Cerebellar cortex (tissue), 1 donor: Measurements from ENCODE around the gene ZNF248.

Experiments used
- DNase-seq: peaks from one replicate; pipeline ENCODE4 v3.0.0-alpha.2; 2015; ENCODE audit warnings: low spot score

Gene ZNF248

DNA sequence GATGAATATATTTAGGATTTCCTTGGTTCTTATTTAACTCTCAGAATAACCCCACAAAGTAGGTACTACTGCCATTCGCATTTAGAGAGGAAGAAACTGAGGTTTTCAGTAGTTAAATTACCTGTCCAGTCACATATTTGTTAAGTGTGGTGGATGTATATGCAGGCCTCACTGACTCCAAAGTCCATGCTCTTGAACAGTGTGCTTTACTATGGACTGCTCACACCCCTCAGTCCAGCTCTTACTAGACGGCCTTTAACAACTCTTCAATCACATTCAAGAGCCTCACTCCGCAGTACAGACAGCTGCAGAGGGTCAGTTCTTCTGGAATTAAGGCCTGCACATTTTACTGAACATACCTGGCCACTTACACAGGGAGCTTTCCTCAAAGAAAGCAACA, 36.2 kb downstream of the ZNF248 start:
- no peak for DNase-seq

DNA sequence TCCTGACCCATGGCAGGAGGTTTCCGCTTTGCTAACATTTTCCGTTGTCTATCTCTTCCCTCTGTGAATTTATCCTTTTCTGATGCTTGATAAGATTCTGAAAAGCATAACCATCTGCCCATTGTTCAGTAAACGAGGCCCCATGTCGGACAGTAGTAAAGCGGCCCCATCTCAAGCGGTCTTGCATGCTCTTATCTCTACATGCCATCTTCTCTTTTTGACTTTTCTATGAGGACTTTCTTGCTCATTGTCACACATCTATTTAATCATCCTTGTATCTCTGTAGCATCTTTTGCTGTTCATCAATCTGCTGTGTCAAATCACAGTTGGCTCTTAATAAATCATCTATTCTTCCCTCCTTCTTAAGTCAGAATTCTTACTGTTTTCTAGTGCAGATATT, 37.6 kb downstream of the ZNF248 start:
- DNase-seq: no peak

DNA sequence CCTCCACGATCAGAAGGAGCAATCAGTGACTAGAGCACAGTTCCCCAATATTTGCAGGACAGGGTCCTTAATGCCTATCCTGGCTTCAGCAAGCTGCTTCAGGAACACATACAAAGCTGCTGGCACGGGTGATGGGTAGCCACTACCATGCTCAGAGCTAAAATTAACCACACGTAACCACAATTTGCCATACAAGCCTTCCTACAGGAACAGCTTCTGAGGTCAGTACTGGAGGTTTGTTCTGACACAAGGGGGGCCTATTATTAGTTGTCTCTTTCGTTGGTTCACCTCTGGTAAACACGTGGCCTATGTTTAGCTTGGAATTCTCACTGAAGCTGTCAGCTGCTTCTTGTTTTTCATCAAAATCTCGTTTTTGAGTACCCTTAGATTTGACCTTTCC, 41.1 kb downstream of the ZNF248 start:
- no peak for DNase-seq

DNA sequence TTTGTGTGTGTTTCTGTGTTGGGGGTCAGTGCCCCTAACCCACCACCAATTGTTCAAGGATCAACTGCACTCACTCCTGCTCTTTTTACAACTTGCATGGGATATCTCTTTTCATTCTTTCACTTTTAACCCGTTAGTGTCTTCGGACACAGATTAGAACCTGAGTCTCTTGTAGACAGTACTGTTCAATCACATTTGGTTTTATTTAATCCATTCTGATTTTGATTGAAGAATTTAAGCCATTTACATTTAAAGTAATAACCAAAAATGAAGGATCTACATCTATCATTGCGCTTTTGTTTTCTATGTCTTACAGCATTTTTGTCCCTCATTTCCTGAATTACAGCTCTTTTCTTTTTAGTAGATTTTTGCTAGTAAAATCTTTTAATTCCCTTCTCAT, 43.6 kb downstream of the ZNF248 start:
- no peak for DNase-seq

DNA sequence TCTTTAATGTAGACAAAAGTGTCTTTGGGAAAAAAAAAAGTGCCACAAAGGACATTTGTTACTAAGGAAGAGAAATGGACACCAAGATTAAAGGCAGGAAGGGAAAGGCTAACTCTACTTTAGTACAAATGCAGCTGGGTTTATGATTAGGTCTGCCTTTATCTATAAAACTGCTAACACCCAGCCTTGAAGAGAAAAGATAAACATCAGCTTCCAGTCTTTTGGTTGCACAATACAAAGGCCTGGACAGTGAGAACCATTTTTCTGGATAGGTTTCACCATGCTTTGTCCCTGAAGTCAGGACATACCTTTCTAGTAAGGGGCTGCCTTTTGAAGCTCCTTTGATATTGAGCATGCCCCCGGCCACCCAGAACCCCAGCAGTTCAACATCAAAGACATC, 45.1 kb downstream of the ZNF248 start:
- no peak for DNase-seq

DNA sequence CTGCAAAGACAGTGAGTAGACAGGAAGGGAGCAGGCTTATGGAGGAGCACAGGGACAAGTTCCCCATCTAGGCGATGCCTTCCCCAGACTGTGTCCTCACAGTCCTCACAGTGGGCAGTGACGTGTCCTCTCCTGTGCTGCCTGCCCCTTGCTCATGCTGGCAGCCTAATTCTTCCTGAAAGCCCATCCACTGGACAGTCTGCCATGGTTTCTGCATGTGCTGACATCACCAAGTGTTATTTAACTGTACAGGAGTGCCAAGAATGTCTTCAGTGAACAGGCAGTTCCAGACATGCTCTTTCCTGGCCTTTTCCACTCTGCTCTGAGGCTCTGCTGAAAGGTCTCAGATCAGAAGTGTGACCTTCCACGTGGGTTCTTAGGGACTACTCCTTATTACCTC, 54.1 kb downstream of the ZNF248 start:
- no peak for DNase-seq

DNA sequence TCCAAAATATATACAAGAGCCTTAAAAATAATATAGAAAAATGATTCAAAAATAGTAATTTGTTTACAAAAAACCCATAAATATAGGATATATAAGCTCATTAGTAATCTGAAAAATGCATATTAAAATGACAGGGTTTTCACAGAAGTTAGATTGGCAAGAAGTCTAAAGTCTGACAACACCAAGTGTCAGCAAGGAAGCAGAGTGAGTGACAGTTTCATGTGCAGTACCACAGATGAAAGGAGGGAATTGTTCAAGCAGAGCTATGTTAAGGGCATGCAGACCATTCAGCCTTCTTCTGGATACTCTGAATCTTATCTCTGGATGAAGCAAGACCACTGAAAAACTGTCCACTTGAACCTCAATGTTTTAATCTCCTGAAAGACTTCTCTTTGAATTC, 55.9 kb downstream of the ZNF248 start:
- no peak for DNase-seq

DNA sequence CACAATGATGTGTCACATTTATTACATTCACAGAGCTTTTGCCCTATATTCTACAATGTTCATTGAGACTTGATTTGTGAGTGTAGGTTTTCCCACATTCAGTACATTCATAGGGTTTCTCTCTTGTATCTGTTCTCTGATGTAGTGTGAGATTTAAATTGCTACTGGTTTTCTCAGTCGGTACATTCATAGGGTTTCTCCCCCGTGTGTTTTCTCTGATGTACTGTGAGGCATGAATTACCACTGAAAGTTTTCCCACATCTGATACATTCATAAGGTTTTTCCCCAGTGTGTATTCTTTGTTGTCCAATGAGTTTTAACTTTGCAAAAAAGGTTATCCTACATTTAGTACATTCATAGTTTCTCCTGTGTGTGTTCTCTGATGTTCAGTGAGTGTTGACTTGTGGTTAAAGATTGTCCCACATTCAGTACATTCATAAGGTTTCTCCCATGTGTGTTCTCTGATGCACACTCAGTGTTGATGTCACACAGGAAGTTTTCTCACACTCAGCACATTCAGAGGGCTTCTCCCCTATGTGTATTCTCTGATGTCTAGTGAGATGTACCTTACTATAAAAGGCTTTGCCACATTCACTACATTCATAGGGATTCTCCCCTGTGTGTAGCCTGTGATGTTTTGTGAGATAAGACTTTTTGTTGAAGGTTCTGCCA, 63.0 kb downstream of the ZNF248 start:
- no peak for DNase-seq

DNA sequence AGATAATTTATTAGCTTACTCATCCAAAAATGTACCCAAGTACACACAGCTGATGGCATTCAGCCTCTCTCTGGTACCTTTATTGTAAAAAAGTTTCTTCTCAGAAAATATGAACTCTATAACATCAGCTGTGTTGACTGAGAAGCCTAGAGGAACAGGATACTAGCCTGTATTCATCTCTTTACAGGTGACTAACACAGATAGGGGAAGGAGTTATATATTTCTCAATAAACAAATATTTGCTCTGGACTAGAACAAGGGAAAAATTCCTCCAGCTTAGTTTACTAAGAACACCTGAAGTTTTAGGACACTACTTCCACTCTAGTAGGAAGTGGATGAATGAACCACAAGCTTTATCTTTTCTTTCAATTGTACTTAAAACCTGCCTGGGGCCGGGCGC, 67.8 kb downstream of the ZNF248 start:
- DNase-seq: no peak

DNA sequence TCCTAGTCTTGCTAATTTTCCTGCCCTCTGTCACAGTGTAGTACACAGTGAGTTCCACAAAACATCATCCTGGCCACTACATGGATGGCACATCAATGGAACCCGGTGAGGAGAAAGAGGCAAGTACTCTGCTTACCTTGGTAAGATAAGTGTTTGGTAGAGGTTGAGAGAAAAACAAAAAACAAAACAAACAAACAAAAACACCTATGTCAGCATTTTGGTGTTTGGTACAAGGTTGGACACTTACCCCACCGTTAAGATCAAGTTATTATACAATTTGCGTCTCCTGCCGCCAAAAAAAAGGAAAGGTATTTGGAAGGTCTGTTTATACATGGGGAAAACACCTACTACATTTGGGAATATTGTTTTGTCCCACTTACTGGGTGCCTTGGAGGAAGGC, 72.7 kb downstream of the ZNF248 start:
- DNase-seq: no peak

DNA sequence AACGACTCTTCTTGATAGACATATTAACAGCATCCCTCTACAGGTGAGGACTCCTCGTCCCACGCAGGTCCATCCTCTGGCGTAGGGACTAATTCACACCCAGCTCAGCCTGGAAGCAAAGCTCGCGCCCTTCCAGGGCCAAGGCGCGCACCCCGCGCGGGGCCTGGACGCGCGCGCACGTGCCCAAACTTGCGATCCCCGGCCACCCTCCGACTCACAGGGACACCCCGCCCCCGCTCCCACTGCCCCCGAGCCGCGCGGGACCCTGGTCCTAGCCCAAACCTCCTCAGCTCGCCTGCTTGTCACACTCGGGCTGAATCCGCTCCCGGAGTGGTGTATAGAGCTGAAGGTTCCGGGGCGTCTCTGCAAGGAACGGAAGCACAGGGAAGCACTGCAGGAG, 76.9 kb downstream of the ZNF248 start:
- DNase-seq: no peak

DNA sequence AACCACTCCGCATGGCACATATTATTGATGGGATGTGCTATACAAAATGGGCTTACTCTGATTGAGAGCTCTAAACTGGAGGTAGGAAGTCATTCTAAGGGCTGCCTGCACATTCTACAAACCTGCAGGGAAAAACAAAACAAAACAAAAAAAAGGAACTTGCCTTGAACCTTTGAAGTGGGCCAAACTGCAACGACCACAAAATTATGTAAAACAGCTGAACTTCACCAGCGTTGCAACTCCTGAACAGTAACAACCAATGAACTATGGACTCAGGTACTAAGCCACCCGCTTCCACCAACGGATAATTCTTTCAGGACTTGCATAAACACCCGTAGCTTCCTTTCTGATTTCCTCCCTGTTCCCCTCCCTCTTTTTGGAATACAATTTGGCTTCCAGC, 80.4 kb downstream of the ZNF248 start:
- no peak for DNase-seq

DNA sequence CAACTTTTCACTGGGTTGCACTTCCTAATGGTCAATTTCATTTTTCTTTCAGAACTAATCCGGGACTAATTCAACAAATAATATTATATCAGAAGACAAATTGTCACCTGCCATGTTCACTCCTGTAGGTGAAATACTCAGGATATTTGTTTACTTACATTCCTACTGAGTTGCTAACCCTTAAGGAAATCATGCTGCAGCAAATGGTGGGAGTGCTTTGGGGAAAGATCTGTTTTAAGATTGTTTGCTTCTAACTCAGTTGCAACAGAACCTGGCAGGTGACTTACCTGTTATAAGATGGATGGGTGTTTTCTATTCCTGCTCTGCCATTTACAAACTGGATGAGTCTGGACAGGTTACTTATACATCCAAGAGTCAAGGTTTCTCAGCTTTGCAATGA, 81.8 kb downstream of the ZNF248 start:
- no peak for DNase-seq

DNA sequence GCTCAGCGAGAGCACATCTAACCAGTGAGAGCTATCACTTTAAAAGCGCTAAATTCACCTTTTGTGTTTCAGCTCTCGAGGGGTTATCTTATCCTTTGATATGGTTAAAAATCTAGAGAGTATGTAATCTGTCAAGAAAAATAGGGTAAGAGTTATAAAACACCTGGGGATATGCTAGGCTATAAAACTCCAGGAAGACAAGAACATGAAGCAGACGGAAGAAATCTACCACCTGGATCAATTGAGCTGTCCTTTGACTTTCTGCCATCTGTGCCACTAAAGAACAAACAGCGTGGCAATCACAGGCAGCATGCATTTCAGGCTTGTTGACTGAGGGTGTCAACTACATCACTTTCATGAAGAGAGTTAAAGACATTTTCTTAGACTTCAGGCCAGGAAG, 83.1 kb downstream of the ZNF248 start:
- no peak for DNase-seq

DNA sequence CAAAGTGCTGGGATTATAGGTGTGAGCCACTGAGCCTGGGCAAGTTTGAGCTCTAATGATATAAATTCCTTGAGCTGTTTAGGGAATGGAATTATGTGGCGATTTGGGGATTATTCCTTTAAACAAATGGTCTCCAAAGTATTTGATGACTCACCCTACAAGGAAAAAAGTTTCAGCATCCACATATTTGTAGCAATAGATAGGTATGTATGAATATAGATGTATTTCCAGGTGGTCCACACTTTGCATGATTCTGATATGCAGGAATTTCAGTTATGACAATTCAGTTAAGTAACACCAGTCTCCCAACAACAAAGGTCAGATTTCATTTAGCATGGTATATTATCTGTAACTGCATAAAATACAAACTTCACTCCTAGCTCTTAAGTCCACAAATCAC, 92.2 kb downstream of the ZNF248 start:
- no peak for DNase-seq

DNA sequence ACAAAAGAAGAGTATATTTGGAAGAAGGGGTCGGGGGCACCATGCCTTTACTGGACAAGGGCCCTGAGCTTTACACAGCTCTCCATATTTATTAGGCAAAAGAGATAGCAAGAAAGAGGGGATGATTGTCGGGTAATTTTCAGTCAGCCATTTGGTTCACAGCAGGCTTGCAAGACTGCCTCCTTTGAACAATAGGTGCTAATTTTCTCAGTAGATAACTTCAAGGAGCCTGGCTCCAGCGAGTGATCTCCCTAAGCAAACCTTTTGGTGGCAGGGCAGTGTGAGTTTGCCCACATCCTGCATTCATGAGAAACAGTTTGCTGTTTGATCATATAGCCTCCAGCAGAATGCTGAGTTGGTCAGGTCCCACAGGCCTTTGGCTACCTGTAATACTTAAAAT, 94.3 kb downstream of the ZNF248 start:
- DNase-seq: no peak

DNA sequence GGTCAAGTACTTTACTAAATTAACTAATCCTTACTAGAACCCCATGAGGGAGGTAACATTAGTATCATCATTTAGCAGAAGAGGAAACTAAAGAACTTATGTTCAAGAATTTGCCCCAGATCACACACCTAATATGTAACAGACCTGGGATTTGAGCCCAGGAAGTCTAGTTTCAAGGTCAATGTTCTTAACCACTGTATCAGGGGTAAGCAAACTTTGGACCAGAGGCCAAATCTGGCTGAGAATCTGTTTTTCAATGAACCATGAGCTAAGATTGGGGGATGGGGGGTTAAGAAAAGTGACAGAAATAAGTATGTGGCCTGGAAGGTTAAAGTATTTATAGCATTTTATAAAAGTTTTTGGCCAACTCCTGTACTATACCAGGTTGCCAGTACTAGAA, 95.1 kb downstream of the ZNF248 start:
- no peak for DNase-seq

DNA sequence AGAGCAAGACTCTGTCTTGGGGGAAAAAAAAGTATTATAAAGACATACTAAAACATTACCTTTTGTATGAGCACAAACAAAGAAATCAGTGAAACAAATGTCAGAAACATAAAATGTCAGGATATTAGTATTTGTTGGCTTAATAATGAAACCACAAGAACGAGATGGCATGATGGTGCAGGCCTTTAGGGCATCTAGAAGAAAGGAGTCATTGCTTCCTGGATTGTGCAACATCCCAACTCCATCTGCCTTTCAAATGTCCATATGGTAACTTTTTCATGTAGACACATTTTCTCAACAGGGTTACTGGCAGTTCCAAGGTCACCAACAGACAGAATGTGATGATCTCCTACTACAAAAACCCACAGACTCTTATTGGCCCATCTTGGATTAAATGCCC, 96.6 kb downstream of the ZNF248 start:
- no peak for DNase-seq

DNA sequence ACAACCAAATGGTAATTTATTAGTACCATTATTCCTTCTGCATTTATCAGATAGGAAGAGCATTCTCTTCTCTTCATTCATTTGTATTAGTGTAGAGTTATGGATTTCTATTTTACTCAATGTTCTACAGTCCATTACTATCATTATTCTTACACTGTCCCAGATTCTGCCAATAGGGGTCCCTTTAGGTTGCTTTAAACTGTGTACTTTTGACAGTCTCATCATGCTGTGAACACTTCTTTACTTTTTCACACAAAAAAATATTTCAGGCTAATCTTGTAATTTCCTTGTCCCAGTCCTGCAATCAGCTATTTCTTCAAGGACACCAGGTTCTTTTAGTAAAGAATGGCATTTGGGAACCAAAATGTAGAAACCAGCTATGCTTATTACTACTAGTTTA, 99.3 kb downstream of the ZNF248 start:
- DNase-seq: no peak

DNA sequence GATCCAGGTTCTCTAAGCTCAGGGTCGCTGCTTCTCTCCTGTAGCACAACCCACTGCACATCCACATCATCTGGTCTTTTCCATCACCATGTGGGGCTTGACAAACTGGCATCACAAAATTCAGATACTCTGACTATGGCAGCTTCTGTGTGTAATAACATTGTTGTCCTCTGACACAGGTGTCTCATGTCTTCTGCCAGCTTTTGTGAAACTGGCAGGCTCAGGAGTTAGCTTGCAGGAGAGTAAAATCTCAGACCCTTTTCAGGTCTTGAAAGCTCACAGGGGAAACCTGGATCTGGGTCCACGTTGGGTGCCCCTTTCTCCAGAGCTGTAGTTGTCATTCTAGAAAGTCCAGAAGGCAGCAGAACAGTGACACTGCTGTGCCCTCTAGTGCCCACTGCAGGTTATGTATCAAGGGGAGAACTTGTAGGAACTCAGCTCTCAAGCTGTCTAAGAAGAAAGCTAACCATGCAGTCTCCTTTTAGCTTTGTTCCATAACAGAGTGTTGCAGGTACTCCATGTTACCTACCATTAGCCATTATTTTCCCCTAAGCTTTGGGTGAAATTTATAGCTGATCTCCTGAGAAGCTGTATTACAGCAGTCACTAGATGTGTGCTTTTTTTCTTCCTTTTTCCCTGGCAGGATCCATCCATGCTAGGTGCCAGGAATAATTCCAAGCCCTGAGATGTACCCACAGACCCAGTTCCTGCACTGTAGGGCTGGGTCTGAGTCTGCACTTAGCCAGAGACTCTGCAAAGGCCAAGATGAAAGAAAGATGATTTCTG, 102.7 kb downstream of the ZNF248 start:
- DNase-seq: no peak

DNA sequence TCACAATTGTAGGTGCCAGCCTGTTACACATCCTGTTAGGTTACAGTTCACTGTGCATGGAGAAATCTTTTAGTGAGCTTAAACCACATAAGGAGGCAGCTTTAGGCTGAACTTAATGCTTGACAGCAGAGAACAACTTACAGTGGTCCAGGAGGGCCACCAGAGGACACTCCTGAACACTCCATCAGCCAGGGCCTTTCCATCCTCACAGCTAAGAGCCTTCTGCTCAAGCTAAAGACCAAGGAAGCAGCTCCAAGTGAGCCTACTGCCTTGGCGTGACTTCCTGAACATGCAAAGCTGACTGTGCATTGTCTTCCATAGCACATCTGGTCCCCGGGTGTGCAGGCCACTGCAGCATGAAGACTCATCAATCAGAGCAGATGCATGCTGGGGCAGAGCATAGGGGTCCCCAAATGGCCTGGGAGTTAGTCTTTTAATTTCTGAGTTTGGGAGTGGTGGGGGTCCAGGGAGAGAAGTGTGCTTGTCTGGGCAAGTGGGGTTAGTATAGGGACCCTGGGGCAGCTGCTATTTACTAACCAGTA, 105.0 kb downstream of the ZNF248 start:
- no peak for DNase-seq

DNA sequence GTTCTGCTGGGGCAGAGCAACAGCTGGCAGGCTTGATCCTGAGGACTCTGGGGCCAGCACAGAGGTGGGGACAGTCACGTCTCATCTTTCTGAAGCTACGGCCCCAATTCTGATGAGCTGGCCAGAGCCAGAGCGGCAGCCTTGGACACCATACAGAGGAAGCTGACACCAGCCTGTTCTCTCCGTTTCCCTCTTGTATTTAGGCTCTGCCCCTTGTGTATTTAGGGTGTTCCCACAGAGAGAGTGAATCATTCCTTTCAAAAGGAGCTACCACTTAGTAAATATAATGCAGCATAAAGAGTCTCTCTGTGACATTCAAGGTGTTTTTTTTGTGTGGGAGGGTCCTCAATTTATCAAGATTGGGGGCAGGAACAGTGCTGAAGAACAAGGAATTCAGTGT, 109.2 kb downstream of the ZNF248 start:
- DNase-seq: no peak

DNA sequence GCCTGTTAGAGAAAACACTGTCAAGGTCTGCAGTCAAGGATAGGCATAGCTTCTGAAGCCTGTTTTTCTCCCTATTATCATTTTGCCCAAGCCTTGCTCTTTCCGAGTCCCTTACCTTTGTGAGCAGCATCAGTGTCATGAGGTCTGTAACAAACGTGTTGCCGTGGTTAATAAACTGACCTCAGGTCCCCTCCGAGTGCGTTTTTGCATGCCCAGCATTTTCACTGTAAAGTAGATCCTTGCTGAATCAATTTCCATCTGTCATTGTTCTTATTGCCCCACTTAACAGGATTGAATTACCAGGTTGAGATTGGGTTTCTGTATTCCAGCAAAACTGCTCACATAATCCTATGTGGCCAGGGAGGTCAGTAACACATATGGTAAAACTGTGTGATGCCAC, 110.3 kb downstream of the ZNF248 start:
- no peak for DNase-seq

DNA sequence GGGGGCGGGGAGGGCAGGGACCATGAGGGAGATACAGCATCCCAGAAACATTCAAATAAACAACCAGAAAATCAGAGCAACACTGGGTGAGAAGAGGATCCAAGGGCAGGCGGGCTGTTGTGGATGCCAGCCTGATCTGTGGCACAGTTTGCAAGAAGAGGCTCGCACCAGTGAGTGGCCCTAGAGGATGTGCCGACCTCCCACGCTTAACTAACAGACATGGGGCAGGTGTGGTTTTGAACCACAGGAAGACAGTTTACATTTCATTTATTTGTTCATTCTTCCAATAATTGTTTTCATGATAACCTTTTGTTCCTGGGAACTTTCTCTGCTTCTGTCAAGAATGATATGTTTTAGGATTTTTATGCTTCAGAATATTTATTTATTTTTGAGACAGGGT, 115.6 kb downstream of the ZNF248 start:
- DNase-seq: no peak
